Activated CD4-positive, CD25-positive, alpha-beta regulatory T cell treated with anti-CD3 and anti-CD28 coated beads, Interleukin-2, amount 50 U/mL, for 16 hours (primary cell): ENCODE results near the gene PROM2.
"Not testable (repeated sequence)": the region's sequence is repeated elsewhere in the genome, so short reads cannot be mapped to it uniquely, and the experiment has no call there.

Experiments
- DNase-seq: peaks from one replicate; pipeline ENCODE4 v3.0.0-alpha.2; 2020; ENCODE audit warnings: low read depth, low spot score

The PROM2 gene

DNA sequence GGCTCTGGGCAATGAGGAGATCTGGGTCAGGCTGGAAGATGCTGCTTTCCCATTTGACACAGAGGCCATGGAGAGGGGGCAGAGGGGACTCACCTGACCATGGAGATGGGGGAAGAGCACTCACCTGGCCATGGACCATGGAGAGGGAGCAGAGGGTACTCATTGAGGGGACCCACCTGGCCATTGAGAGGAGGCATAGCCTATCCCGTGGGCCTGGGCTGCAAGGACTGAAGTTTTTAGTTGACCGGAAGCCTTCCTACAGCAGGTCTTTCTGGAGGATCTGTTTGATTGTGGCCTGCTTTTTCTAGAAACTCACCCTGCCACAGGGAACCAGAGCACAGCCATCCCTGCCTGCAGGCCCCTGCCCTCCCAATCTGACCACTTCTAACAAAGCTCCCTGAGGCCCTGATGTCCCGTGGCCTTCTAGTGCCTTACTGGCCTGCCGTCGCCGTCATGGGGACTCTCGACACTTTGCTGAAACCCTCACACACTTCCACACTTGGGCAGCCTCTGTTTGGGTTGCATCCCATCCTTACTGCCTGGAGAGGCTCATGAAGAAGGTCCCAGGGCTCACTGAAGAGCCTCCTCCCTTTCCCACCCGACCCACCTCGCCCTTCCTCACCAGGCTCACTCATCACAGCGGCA is 5.1 kb upstream of the PROM2 start:
- DNase-seq: no peak

DNA sequence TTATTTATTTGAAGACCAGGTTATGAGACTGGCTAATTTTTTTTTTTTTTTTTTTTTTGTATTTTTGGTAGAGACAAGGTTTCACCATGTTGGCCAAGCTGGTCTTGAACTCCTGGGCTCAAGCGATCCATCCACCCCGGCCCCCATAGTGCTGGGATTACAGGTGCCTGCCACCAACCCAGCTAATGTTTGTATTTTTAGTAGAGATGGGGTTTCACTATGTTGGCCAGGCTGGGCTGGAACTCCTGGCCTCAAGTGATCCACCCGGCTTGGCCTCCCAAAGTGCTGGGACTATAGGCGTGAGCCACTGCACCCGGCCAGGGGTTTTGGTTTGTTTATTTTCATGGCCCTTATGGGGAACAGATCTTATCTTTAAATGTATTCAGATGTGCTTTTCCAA is 4.5 kb upstream of the PROM2 start:
- DNase-seq: not testable (repeated sequence)

DNA sequence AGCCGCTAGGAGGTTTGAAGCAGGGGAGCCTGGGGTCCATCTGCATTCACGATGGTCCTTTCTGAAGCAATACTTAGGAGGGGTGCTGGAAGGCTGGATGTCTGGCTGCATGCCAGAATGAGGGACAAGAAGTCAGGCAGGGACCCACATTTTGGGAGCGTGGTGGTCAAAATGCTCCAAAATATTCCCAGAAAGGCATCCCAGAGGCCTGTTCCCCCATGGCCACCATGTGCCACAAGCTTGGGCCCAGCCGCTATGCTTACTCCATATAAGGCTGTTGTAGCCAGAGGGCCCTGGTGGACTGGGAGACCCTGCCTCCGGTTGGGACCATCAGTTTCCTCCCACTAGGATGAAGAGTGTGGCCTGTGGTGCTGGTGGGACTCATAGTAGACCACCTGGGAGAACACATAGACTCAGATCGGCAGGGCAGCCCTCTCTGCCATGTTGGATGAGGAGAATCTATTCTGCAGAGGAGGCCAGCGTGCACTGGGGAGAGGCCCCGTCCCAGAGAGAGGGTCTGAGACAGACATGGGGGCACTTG is 3.6 kb upstream of the PROM2 start:
- DNase-seq: no peak

DNA sequence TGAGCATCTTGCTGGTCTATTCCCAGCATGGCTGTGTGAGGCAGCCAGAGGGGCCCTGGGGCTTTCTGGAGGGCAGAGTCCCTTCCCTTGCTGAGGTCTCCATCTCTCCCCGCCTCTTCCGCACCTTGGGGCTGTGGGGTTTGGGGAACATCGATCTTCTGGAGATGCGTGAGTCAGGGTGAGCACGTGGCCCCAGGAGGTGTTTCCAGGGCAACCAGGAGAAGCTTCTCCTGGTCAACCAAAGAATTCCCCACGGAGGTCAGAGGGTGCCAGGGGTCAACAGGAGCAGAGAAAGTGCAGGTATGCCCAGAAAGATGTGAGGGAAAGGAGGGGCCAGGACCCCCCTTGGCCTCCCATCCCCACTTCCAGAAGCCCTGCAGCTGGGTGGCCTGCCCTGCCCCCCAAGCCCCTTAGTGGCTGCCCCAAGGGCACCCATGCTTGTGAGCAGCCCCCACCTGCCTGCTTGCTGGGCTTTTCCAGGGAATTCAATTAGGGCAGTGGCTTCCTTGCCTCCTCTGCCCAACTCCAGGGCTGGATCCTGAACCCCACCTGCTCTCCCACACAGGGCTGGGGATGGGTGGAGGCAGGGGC is 2.8 kb upstream of the PROM2 start:
- DNase-seq: no peak

- no peak for DNase-seq
Measured at GRCh38 chr2:95272299-95272751, 1.9 kb upstream of the PROM2 start.

DNA sequence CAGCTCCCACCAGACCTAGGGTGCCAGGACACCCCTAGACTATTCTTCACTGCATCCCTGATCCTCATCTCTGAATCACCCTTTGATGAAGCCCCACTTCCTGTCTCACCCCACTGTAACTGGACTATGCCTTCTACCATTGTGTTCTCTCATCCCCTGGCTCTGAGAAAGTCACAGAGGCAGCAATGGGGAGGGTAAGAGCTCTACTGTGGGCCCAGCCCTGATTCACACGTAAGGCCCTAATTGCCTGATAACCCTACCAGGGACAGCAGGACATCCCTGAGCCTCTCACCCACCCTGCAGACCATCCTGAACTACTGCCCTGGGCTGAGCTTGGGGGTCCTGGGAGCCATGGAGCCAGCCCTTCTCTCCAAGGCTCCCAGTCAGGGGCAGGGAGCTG is 1.5 kb upstream of the PROM2 start:
- DNase-seq: no peak

DNA sequence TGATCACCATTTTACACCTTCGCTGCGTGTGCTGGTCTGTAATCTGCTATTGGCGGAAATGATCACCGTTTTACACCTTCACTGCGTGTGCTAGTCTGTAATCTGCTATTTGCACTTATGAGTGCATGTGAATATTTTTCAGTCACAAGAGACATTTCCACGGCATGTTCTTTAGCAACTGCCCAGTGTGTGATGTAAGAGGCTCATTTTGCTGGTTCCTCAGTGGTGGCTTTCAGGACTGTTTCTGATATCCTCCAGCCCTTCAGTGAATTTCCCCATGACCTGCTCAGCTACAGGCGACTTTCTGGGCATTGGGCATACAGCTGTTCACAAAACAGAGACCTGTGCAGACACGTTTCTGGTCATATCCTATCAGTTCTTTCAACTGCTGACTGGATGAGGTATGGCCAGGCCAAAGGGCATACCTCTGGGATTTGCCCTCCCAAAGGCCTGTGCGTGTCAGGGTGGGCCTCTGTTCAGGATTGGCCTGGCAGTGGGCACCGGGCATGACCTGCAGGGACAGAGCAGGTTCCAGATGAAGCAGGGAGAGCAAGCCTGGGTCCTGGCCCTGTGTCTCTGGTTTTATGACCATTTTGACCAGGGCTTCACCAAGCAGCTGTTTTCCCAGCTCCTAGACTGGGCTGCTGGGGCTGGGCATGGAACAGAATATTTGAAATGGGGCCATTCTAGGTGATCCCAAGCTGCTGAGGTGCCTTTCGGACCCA is 521 bp upstream of the PROM2 start:
- no peak for DNase-seq

DNA sequence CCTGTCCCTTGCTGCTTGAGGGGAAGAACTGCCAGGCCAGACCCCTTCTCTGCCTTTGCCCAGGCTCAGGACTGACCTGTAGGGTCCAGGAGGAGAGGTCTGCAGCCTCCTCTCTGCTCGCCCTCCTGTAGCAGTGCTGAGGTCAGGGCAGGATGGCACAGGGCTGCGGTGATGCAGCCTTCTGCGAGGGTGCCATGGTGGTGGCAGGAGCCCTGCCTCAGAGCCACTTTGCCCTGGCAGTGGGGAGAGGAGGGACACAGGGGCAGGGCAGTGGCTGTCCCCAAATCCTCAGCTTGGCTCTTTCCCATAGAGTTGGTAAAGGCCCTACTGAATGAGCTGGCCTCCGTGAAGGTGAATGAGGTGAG is 884 bp downstream of the PROM2 start:
- DNase-seq: no peak

GRCh38 chr2:95275601-95276243 is 1.5 kb downstream of the PROM2 start:
- DNase-seq: no peak

- no peak for DNase-seq
Measured at GRCh38 chr2:95276244-95276887, 2.1 kb downstream of the PROM2 start.

- no peak for DNase-seq
Measured at GRCh38 chr2:95276888-95277245, 2.6 kb downstream of the PROM2 start.

GRCh38 chr2:95277246-95277906 is 3.1 kb downstream of the PROM2 start:
- DNase-seq: no peak

DNA sequence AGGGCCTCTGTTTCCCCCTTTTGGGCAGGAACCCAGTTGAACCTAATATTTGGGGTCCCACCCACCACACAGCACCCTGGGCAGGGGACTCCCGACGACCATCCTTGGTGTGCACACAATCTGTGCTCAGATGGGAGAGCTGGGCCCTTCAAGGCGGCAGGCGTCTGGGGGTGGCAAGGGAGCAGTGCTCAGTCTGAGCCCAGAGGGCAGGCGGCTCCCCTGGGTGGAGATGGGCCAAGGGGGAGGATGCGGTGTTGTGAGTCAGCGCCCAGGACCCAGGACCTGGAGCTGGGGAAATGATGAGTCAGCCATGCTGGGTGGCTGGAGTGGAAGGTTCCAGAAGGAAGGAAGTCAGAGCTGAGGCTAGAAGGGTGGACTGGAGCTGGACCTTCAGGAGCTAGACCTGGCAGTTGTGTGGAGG is 3.8 kb downstream of the PROM2 start:
- no peak for DNase-seq

- no peak for DNase-seq
Measured at GRCh38 chr2:95278637-95279225, 4.5 kb downstream of the PROM2 start.

DNA sequence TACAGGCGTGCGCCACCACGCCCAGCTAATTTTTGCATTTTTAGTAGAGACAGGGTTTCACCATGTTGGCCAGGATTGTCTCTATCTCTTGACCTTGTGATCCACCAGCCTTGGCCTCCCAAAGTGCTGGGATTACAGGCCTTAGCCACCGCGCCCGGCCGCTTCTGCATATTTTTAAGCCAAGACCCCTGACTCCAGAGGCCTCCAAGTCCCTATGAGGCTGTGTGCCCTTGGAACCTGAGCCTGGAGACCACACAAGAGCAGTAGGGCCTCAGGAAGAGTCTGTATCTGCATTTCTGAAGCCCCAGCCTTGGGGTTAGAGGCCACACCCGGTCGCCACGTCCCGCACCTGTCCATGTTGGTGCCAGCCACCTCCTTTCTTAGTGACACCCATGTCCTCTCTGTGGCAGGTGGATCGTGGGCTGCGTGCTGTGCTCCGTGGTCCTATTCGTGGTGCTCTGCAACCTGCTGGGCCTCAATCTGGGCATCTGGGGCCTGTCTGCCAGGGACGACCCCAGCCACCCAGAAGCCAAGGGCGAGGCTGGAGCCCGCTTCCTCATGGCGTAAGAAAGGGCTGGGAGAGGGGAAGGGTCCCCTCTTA is 5.3 kb downstream of the PROM2 start:
- DNase-seq: no peak

DNA sequence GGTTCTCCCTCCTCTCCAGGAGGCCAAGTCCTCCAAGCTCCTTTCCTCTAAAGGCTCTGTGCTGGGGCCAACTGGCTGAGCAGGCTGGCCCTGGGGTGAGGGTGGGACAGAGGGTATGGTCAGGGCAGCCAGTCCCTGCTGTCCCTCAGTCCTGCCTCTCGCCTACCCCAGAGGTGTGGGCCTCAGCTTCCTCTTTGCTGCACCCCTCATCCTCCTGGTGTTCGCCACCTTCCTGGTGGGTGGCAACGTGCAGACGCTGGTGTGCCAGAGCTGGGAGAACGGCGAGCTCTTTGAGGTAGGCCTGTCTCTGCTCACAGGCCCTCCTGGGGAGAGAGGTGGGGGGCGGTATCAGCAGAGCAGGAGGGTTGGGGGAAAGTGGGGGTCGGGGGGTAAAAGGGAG is 6.8 kb downstream of the PROM2 start:
- no peak for DNase-seq

DNA sequence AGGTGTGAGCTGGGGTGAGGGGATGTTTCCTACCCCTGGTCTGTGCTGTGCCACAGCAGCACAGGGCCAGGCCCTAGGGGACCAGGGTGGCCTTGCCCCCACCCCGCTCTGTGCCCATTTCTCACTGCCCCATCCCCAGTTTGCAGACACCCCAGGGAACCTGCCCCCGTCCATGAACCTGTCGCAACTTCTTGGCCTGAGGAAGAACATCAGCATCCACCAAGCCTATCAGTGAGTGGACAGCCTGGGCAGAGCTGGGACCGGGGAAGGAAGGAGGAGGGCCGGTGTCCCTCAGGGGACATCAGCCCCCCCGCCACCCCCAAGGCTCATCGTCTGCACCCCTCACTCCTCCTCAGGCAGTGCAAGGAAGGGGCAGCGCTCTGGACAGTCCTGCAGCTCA is 7.5 kb downstream of the PROM2 start:
- DNase-seq: no peak

DNA sequence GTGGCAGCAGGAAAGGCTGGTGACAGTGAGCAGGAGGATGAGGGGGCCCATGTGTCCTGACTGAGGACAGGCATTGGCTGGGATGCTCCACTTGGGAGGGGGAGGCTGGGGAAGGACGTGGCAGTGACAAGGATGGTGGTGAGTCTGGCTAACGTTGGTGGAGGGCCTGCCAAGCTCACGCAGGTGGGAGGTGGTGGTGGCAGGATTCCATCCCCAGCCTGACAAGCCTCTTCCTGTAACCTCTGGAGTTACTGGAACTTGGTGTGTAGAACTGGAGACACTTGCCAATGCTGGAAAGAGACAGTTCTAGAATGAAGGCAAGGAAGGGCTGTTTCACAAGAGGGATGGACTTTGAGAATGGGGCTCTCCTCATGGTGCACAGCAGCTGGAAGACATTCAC is 8.2 kb downstream of the PROM2 start:
- DNase-seq: no peak

DNA sequence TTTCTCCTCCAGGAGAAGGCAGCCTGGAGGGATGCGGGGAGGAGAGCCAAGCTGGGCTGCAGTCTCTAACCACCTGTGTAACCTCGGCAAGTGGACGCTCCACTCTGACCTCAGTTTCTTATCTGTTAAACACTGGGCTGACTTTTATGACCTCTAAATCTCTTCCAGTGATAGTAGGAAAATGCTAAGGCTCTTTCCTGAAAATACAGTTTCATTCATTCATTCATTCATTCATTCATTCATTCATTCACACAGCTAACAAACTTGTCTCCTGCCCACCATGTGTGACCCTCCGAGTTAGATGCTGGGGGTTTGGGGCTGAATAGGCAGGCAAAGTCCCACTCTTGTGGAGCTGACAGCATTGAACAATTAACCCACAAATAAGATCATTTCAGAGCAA is 9.3 kb downstream of the PROM2 start:
- no peak for DNase-seq

- DNase-seq: no peak
Measured at GRCh38 chr2:95284886-95285541, 10.8 kb downstream of the PROM2 start.
